H1 (cell line): ENCODE results near the gene RIPK4. TPM values are rescaled to one million over a fixed set of nuclear protein-coding genes. Genes with fewer than 3 reads are reported as not detected.
"Not testable (repeated sequence)": the region's sequence is repeated elsewhere in the genome, so short reads cannot be mapped to it uniquely, and the experiment has no call there.

Experiments
- CTCF ChIA-PET: fragments of 300-600 bp; sonication (Branson Sonifier 250); formaldehyde crosslinking; loops from one replicate; lab custom pipeline; 2021; ENCODE audit not compliant: partially characterized antibody; lab: Charles Lee
- POLR2A ChIA-PET: fragments of 300-600 bp; sonication (Branson Sonifier 250); formaldehyde crosslinking; loops from one replicate; lab custom pipeline; 2021; ENCODE audit warnings: inconsistent platforms; ENCODE audit not compliant: partially characterized antibody; lab: Charles Lee
- DNase-seq, 2 experiments: peaks; one replicate each; pipeline versions ENCODE4 v3.0.0 to v3.0.0-alpha.2; 2010 to 2022; ENCODE audit warnings: low spot score in 2 of 2, low read depth in 1 of 2, mixed read lengths in 1 of 2
- FAIRE-seq: peaks from 2 replicates; lab custom pipeline; 2011; peaks lifted over from hg19 to GRCh38; lab: Jason Lieb, UNC
- H2AFZ ChIP-seq: 2 replicates; pipeline ENCODE4 v1.8.1; 2012; ENCODE audit warnings: low read length, inconsistent platforms
- H2AK5ac ChIP-seq: 2 replicates; pipeline ENCODE4 v1.6.1; 2013; ENCODE audit warnings: low read depth, low read length
- H2BK120ac ChIP-seq: replicated peaks from 2 replicates; pipeline ENCODE3; 2013; ENCODE audit warnings: low read depth, low read length, inconsistent platforms
- H2BK12ac ChIP-seq: 2 replicates; pipeline ENCODE4 v1.6.1; 2013; ENCODE audit warnings: low read depth, low read length
- H2BK15ac ChIP-seq: 2 replicates; pipeline ENCODE4 v1.6.1; 2013; ENCODE audit warnings: low read length
- H2BK20ac ChIP-seq: 2 replicates; pipeline ENCODE4 v1.6.1; 2013; ENCODE audit warnings: low read length
- H2BK5ac ChIP-seq: 2 replicates; pipeline ENCODE4 v1.6.1; 2013; ENCODE audit warnings: low read depth, low read length
- H3K14ac ChIP-seq: 2 replicates; pipeline ENCODE4 v1.6.1; 2013; ENCODE audit warnings: inconsistent platforms; ENCODE audit not compliant: insufficient read length
- H3K18ac ChIP-seq: 2 replicates; pipeline ENCODE4 v1.6.1; 2013; ENCODE audit warnings: low read length; ENCODE audit errors: extremely low read depth
- H3K23ac ChIP-seq: 2 replicates; pipeline ENCODE4 v1.6.1; 2013; ENCODE audit warnings: inconsistent platforms; ENCODE audit not compliant: insufficient read length
- H3K23me2 ChIP-seq: 2 replicates; pipeline ENCODE4 v1.6.1; 2013; ENCODE audit warnings: low read depth, low read length
- H3K27ac ChIP-seq: 2 replicates; pipeline ENCODE4 v1.6.1; 2011; ENCODE audit warnings: low read depth, low read length, inconsistent platforms
- H3K27me3 ChIP-seq, 4 experiments: replicated peaks in 1 of 4; 1 replicate in 1 of 4; 2 replicates in 3 of 4; pipeline versions ENCODE4 v1.6.1 to v1.8.1; 2011 to 2013; ENCODE audit warnings: low read length in 3 of 4, mild to moderate bottlenecking in 3 of 4, inconsistent platforms in 2 of 4, mixed read lengths in 2 of 4, moderate library complexity in 1 of 4; ENCODE audit not compliant: control insufficient read depth in 3 of 4, insufficient read depth in 3 of 4; ENCODE audit errors: extremely low read depth in 1 of 4
- H3K36me3 ChIP-seq, 4 experiments: 2 replicates each; pipeline versions ENCODE4 v1.6.1 to v1.8.1; 2011 to 2013; ENCODE audit warnings: mild to moderate bottlenecking in 4 of 4, low read length in 3 of 4, moderate library complexity in 2 of 4, control low read depth in 1 of 4, inconsistent platforms in 1 of 4; ENCODE audit not compliant: insufficient read depth in 4 of 4, control insufficient read depth in 2 of 4
- H3K4ac ChIP-seq: replicated peaks from 2 replicates; pipeline ENCODE3; 2013; ENCODE audit warnings: low read length, low read depth, mixed read lengths, inconsistent platforms; ENCODE audit not compliant: insufficient read length
- H3K4me1 ChIP-seq, 4 experiments: replicated peaks in 1 of 4; 1 replicate in 1 of 4; 2 replicates in 3 of 4; pipeline versions ENCODE4 v1.6.1 to v1.8.1; 2011 to 2013; ENCODE audit warnings: low read length in 3 of 4, inconsistent platforms in 2 of 4, mixed read lengths in 1 of 4; ENCODE audit not compliant: insufficient read depth in 4 of 4, control insufficient read depth in 3 of 4
- H3K4me2 ChIP-seq, 2 experiments: 2 replicates each; pipeline versions ENCODE4 v1.6.1 to v1.8.1; 2011 to 2013; ENCODE audit warnings: low read depth in 2 of 2, low read length in 2 of 2, control low read depth in 1 of 2, inconsistent platforms in 1 of 2, mild to moderate bottlenecking in 1 of 2; ENCODE audit not compliant: insufficient read depth in 1 of 2
- H3K4me3 ChIP-seq, 4 experiments: fragments of 200-600, 300-600 bp in 1 of 4; sonication (generic), shearing (Covaris generic), sonication (Bioruptor Twin) in 1 of 4; 2 replicates each; pipeline versions ENCODE4 v1.5.1 to v1.8.1; 2011 to 2016; ENCODE audit warnings: low read length in 4 of 4, low read depth in 3 of 4, control low read depth in 2 of 4, inconsistent platforms in 2 of 4, mild to moderate bottlenecking in 2 of 4, mixed read lengths in 1 of 4, moderate library complexity in 1 of 4; ENCODE audit not compliant: insufficient read depth in 2 of 4; ENCODE audit errors: extremely low read depth in 1 of 4
- H3K56ac ChIP-seq: replicated peaks from 2 replicates; pipeline ENCODE3; 2013; ENCODE audit warnings: low read depth, mild to moderate bottlenecking, mixed read lengths, low read length, inconsistent platforms; ENCODE audit not compliant: insufficient read length
- H3K79me1 ChIP-seq: 2 replicates; pipeline ENCODE4 v1.6.1; 2013; ENCODE audit warnings: low read depth, low read length, control low read depth
- H3K79me2 ChIP-seq, 2 experiments: 2 replicates each; pipeline versions ENCODE4 v1.6.1 to v1.8.1; 2012 to 2013; ENCODE audit warnings: low read length in 2 of 2, mild to moderate bottlenecking in 2 of 2, inconsistent platforms in 1 of 2; ENCODE audit not compliant: insufficient read depth in 2 of 2, control insufficient read depth in 1 of 2
- H3K9ac ChIP-seq, 4 experiments: replicated peaks in 1 of 4; 1 replicate in 1 of 4; 2 replicates in 3 of 4; pipeline versions ENCODE4 v1.6.1 to v1.8.1; 2011 to 2013; ENCODE audit warnings: low read depth in 3 of 4, low read length in 3 of 4, control low read depth in 2 of 4, mild to moderate bottlenecking in 2 of 4, moderate library complexity in 2 of 4, inconsistent platforms in 1 of 4; ENCODE audit errors: extremely low read depth in 1 of 4
- H3K9me3 ChIP-seq, 2 experiments: 2 replicates each; pipeline versions ENCODE4 v1.6.1 to v1.8.1; 2012 to 2013; ENCODE audit warnings: mild to moderate bottlenecking in 2 of 2, moderate library complexity in 2 of 2, control low read depth in 1 of 2, inconsistent platforms in 1 of 2, low read depth in 1 of 2, low read length in 1 of 2, mixed read lengths in 1 of 2; ENCODE audit not compliant: insufficient read depth in 2 of 2
- H4K20me1 ChIP-seq, 2 experiments: replicated peaks in 1 of 2; 2 replicates each; pipeline versions ENCODE3 to v1.8.1; 2011 to 2013; ENCODE audit warnings: inconsistent platforms in 2 of 2, low read length in 2 of 2, mild to moderate bottlenecking in 1 of 2; ENCODE audit not compliant: insufficient read depth in 2 of 2, control insufficient read depth in 1 of 2
- H4K5ac ChIP-seq: 2 replicates; pipeline ENCODE4 v1.6.1; 2013; ENCODE audit warnings: low read length, low read depth, mixed read lengths, inconsistent platforms; ENCODE audit not compliant: insufficient read length
- H4K8ac ChIP-seq: 2 replicates; pipeline ENCODE4 v1.8.0; 2013; ENCODE audit warnings: mild to moderate bottlenecking, moderate library complexity, low read length, inconsistent platforms; ENCODE audit not compliant: insufficient read depth; ENCODE audit errors: extremely low read depth
- H4K91ac ChIP-seq: replicated peaks from 2 replicates; pipeline ENCODE3; 2013; ENCODE audit warnings: low read length, mixed read lengths, inconsistent platforms; ENCODE audit not compliant: insufficient read length
- WGBS, 2 experiments: shearing (Covaris generic) in 1 of 2; methylation state at CpG; one replicate each; pipeline versions ENCODE4 v1.1.6 to v1.1.7; 2013 to 2015; ENCODE audit warnings: low lambda C conversion rate in 2 of 2, mixed read lengths in 2 of 2, inconsistent platforms in 1 of 2, low coverage in 1 of 2, missing lambda C conversion rate in 1 of 2; ENCODE audit not compliant: insufficient replicate concordance in 2 of 2, insufficient coverage in 1 of 2, insufficient read length in 1 of 2; ENCODE audit errors: extremely low coverage in 1 of 2, missing lambda C conversion rate in 1 of 2; 5-methylcytosine and 5-hydroxymethylcytosine counted together
- polyA plus RNA-seq, 7 experiments: library from polyadenylated mRNA; depleted of rRNA in 3 of 7; stranded (reverse) in 5 of 7; unstranded in 2 of 7; fragments of >200 nt in 5 of 7; fragments of 200-250 nt in 2 of 7; gene quantifications; 1 replicate in 5 of 7; 2 replicates in 1 of 7; 4 replicates in 1 of 7; pipeline versions ENCODE4 v1.2.1 to v1.2.3, GENCODE V29; 2011 to 2013; ENCODE audit warnings: missing spikeins in 2 of 7, mixed read lengths in 2 of 7
- total RNA-seq: library from RNA; stranded (reverse); fragmentation: NEBNext Ultra II Directional; extraction: Animal tissue kit (Norgen Biotek cat#: 25700); gene quantifications from 2 replicates; pipeline ENCODE4 v1.2.1, GENCODE V29; 2021

RIPK4 gene
- total and polyA plus RNA-seq, 2 of the 8 experiments (the other 6 are each of a cell fraction or from before 2014, with no cell fraction given) = 2.7 to 5.6 TPM

- H3K36me3 ChIP-seq, H4K91ac ChIP-seq, H3K27ac ChIP-seq, DNase-seq, H2BK5ac ChIP-seq, FAIRE-seq, H3K4me3 ChIP-seq, H4K20me1 ChIP-seq, POLR2A ChIA-PET, H2BK12ac ChIP-seq, H3K9ac ChIP-seq, H3K9me3 ChIP-seq, H3K4me1 ChIP-seq, H3K23ac ChIP-seq, H2BK15ac ChIP-seq, H3K4ac ChIP-seq, H3K23me2 ChIP-seq, H3K56ac ChIP-seq, H3K27me3 ChIP-seq, H3K4me2 ChIP-seq, H3K79me2 ChIP-seq, H2AFZ ChIP-seq, H3K79me1 ChIP-seq, H2BK20ac ChIP-seq, H4K8ac ChIP-seq, H4K5ac ChIP-seq, H3K18ac ChIP-seq, H3K14ac ChIP-seq, H2AK5ac ChIP-seq, H2BK120ac ChIP-seq: not testable (repeated sequence)
- CTCF ChIA-PET = interaction anchor here (1.0 to 2.5 kb wide), 4 partner anchors 9 to 175 kb away, joined by 3 to 12 read pairs (median 4); no protein-coding TSS in a partner anchor
- WGBS, 2 experiments = 90% methylated on average over 11 of the region's 12 CpGs; no CpG with 5 or more reads in 1 of the 2 experiments
These were observed 18.4 kb upstream of the RIPK4 start for GRCh38 chr21:41785262-41785661.
